ENCODE results near the gene MGST3.
"Not testable (repeated sequence)": the region's sequence is repeated elsewhere in the genome, so short reads cannot be mapped to it uniquely, and the experiment has no call there.

Gene MGST3

DNA sequence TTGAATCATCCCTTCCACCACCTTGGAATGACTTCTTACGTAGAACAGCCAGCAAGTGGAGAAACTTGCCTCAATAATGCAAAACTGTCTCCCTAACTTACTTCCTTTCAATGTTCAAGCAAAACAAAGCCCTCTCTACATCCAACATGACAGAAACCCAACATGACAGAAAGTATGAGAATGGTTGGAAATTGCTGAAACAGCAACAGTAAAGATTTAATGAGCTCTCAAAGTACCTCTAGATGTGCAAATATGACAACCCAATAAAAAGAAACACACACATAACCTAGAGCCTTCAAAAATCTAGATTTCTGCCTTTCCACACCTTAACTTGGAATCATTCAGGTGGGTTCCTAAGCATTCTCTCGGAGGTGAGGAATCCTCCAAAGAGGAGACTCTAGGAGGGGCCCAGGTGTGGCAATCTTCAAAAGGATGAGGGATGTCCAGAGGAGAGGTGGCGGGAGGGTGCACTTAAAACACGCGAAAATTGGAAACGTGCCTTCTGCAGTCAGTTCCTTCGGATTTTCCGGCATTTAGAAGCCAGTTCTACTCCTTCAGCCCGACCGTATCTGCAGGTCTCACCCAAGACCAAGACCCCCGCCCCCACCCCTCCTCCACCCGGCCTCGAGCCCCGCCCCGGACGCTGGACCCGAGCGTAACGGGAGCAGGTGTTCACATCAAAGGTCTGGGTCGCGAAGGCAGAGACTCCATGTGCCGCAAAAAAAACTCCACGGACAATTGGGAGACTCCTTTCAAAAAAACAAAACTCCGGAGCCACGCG lies 996 bp upstream of the MGST3 start:
- DNase-seq, result no peak

DNA sequence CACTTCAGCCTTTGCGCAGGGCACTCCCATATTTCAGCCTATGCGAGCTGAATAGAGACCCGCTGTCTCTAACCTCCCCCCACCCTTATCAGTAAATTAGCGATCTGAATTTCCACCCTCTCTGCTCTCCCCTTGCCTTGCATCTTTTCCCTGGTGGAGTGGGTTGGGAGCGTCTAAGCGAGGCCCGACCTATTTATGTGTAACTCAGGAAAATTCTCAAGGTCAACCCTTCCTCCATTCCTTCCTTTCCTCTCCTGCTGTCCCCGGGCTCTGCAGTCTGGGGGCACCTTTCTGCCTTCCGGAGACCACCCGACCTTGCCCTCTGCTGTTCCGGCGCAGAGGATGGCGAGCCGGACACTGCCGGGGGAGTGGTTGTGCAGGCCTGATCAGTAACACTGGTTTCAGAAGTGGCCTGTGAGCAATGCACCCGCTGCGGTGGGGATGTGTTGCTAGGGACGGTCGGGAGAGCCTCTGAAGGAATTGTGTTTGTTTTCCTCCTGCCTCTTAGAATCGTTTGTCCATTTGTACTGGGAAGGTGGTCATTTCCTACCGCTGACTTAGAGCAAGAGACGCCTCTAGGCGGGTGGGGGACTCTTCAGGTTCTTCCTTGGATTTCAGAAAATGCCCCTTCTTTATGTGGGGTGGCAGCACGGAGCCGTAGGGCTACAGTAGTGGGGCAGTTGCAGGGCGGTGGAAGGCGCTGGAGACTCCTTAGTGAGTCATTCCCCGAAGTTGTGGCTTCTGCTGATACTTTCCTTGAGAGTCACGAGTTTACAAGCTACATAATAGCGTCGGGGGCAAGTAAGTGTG lies 513 bp downstream of the MGST3 start:
- DNase-seq, result peak; percentile 51

DNA sequence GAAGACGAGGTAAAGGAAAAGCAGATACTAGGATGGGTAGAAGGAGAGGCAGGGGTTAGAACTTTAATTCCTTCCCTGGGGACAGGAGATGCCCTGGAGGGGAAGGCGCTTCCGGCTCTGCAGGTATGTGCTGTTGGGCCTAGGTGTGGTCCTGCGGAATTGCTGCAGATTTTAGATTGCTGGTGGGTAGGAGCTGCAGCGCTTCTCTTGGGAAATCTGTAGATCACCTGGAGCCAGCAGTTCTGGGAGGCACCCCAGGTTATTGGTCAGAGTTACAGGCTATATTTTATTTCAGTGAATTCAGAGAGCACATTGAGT lies 1.1 kb downstream of the MGST3 start:
- peak; percentile 22 for DNase-seq

DNA sequence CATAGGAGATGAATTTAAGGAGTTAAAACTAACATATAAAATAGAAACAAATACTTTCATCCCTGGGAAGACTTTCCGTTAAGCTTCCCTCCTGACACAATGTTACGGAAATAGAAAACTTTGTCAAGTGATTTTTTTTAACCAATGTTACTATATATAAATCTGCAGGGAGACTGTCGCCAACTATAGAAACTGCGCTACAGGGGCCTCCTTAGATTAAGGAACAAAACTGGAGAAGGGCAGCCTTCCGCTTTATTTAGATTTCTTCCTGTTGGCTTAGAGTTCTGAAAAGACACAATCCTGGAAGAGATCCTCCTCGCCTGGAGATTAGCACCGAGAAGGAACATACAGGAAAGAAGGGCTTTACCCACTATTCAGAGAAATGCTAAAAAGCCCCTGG lies 1.5 kb downstream of the MGST3 start:
- DNase-seq, result peak; percentile 26

DNA sequence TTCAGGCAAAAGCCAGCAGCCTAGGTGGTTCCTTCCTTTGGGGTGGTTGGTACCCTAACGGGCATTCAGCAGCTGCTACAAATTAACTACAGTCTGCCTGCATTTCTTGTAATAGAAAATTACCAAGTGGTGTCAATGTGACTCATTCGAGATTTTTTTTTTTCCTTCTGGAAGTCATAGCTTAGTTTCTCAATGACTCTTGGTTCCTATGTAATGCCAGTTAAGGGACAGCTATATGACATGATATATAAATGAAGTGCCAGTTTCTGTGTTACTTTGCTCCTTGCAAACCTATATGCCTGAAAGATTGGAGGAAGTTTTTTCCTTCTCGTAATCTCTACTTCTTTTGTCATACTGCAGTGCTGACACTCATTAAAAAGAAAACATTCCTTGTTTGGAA lies 2.6 kb downstream of the MGST3 start:
- no peak for DNase-seq

DNA sequence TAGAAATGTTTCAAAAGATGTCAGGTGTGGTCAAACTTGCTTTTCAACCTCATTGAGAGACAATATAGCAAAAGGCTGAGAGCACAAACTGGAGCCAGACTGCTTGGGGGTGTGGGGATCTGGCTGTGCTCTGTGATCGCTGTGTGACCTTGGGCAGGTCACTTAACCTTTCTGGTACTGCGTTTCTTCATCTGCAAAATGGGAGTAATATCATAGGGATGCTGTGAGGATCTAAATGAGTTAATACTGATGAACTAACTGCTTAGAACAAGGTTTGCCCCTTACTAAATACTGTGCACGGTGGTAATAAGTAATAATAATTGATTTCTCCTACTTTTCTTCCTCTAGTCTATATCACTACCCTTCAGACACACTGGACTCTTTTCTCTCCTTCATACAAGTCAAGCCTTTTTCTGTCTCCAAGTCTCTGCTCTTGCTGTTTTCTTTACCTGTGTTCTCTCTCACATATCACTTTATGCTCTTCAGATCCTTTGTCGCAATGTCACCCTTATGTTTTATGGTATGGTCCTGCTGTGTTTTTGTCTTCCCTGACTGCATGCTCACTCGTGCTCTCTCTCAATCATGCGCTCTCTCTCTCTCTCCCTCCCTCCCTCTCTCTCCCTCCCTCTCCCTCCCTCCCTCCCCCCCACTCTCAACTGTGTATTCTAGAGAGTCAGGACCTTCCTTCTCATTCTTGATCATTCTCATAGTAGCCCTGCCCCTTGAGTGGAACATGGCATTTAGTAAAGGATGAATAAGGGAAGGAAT lies 3.3 kb downstream of the MGST3 start:
- no peak for DNase-seq

DNA sequence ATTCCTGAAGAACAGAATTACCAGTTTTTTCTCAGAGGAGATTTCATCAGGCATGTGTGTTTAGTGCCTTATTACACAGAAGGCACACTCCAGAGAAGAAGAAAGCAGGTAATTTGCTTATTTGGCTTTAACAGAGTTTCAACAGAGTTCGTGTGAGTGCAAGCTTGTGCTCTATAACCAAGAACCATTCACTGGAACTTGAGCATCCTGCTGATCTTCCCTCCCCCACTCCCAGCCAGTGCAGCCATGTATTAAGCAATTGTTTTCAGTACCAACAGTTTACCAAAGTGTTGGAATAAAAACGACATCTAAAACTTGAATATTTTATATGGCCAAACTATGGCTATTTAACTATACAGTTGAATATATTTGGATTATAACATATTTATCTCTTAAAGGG lies 4.3 kb downstream of the MGST3 start:
- no peak for DNase-seq

DNA sequence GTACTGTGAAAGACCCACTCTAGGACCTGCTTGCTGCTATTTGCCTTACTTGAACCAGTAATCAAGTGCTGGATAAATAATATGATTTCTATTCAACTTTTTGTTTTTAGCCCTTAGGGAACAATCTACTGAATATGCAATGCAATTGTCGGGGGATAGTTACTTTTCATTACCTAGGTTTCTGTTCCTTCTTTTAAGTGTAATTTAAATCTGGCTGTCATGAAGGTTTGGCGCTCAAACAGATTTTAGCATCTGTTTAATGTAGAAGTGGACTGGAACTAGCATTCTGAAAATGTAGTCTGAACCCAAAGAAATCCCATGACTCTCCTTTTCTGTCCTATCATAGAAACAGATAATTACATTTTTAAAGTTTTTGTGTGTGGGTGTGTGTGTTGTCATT lies 4.8 kb downstream of the MGST3 start:
- DNase-seq, result no peak

DNA sequence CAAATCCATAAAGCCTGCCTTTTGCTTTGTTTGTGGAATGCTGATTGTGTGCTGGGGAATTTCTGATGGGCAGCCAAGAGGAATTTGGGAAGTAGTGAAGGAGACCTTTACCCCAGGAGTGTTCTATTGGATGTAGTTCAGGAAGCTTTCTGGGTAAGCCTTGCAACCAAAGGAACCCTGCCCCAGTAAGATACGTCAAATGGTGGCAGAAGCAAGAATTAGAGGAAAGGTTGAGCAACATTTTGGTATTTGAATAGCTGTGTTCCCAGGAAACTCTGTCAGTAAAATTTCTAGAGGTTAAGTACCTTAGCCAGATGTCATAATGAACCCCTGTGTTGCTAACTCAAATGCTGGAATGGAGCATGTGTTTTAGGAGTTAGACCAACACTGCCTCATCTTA lies 6.4 kb downstream of the MGST3 start:
- DNase-seq, result no peak

DNA sequence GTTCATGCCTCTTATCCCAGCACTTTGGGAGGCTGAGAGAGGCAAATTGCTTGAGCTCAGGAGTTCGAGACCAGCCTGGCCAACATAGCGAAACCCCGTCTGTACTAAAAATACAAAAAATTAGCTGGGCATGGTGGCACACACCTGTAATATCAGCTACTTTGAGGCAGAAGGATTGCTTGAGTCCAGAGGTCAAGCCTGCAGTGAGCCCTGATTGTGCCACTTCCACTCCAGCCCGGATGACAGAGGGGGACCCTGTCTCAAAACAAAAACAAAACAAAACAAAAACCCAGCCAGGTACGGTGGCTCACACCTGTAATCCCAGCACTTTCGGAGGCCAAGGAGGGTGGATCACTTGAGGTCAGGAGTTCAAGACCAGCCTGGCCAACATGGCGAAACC lies 7.2 kb downstream of the MGST3 start:
- DNase-seq, result not testable (repeated sequence)

DNA sequence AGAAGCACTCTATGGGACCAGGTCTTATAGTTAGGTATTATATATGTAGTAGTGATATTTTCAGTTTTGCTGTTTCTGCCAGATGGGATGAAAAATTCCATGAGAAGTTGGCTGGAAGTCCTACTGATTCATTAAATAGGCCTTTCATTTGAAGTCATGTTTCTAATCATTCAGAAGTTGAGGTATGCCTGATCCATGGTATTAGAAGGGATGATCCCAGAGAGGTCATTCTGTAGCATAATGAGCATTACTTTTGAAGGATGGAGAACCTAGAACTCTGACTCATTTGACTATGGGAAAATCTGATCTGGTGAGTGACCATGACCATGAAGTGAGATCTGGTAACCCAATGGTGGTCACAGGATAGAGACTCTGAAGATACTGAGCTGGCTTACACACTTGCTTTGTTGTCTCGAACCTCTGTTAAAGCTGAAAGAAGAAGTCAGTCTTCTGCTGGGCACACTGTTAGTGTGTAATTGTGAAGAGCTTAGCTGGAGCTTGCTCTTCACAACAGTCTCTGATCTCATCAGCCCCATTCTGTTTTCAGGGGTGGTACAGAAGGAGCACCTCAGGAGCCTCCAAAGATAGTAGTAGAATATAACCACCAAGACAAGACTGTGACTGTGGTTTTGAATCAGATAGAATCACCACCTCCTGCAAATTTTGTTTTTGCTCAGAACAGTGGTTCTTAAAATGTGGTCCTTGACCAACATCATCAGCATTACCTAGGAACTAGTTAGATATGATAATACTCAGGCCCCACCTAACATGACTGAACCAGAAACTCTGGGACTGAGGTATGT lies 9.0 kb downstream of the MGST3 start:
- DNase-seq, result no peak

DNA sequence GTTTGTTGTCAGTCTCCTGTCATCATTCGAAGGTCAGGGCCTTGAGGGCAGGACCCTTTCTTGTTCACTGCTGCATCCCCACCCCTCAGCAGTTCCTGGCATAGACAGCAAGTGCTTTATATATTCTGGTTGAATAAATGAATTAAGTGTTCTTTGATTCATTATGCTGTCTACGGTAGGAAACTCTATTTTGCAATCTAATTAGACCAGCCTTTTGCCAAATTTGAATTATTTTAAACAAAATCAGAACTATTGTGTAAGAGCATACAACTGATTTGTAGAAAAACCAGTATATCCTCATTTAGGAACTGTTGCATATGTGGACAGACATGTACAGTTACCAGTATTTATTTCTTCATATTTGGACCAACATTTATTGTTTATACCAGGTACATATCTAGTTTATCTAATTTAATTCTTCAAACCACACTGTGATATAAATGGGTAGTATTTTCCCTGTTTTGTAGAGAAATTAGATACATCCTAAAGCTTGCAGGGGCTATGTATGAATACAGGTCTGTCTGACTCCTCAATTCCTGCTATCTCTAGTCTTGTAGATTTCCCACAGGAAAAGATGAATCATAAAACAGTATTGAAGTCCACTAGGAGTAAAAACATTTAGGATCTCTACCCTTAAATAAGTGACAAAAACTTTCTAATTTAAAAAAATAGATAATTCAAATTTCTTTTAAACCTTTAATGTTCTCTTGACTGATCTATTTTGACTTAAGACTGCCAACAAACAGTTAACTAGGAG lies 10.4 kb downstream of the MGST3 start:
- DNase-seq, result no peak

DNA sequence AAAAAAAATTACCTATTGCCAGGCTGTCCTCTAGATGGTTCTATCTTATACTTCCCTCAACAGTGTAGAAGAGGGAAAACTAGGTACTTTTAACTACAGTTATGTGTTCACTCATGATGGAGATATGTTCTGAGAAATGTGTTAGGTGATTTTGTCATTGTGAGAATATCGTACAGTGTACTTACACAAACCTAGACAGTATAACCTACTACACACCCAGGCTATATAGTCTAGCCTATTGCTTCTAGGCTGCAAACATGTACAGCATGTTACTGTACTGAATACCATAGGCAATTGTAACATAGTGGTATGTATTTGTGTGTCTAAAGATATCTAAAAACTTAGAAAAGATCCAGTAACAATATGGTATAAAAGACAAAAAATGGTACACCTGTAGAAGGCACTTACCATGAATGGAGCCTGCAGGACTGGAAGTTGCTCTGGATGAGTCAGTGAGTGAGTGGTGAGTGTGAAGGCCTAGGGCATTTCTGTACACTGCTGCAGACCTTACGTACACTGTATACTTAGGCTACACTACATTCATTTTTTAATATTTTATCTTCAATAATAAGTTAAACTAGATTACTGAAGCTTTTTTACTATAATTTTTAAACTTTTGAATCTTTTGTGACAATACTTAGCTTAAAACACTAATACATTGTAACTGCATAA lies 13.2 kb downstream of the MGST3 start:
- DNase-seq, result no peak

DNA sequence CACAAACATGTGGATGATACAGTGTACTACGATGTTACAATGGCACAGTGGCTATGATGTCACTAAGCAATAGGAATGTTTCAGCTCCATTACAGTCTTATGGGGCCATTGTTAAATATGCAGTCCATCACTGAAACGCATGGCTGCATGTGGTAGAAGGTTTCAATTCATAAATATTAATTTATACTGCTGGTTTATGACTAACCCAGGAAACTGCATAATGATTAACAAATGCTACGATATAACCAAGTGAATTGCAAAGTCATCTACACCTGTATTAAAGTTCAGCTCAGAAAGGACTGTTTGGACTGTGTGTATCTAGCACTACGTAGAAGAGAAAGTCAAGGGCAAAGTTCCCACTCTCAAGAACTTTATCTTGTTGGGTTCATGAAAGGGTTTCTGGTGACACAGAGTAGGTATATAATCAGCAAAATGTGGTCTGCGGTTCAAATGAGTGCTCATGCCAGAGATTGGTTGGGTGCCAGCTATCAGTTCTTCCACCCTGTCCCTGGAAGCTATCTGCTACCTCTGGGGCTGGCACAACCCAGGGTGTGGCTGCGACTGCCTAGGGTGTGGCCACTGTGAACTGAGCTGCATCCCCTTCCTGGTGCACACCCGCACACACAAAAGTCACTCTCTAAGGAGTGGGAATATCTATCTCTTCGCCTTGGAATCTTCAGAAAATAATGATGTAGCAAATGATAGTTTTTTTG lies 14.8 kb downstream of the MGST3 start:
- DNase-seq, result no peak

DNA sequence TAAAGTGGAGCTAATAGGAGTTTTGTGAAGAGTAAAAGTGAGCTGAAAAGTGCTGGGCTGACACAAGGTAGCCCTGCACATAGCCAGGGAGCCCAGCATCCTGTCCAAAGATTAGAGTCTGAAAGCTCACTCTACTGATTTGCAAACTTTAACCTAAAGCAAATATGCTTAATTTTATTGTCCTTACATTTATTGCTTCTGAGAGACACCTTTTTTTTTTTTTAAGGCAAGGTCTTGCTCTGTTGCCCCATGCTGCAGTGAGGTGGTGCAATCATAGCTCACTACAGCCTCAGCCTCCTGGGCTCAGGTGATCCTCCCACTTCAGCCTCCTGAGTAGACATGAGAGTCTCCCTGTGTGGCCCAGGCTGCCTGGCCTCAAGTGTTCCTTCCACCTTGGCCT lies 16.5 kb downstream of the MGST3 start:
- DNase-seq, result no peak

DNA sequence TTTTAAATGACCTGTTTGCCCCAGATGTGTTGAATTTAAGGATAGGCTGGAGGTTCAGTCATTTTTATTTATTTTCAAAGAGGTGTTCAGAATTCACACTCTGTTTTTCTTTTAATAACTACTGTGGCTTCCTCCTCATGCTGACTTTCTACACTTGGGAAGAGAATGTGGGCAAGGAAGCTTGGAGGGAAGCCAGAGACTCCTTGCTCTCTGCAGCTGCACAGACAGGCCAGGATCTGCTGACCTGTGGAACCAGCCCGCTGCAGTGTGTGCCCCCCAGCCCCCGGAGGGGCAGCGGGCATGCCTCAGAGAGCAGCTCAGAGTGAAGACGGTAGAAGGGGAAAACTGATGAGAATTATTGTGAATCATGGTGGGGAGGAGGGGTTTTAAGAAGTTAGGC lies 16.9 kb downstream of the MGST3 start:
- no peak for DNase-seq

DNA sequence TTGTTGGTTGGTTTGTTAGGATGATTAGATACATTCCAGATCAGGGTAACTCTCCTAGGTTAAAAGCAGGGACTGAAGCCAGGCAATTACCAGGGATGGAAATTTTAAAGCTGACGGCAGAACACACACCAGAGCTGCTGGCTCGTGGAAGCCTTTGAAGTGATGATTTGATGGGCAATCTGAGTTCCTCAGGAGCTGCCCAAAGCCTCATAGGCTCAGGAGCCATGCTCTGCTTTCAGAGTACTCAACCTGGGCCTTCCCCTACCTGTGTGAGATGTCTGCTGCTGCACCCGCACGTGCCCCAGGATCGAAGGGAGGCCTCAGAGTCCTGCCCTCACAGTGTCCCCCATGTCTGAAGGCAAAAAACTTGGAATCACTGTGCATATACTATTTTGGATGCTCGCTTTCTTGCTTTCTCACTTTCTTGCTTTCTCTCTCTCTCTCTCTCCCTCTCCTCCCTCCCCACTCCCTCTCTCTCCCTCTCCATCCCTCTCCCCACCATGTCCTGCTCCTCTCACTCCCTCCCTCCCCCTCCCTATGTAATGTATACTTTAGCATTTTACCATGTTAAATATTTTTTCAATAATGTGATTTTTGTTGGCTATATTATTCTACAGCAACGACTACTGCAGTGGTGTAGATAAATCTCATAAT lies 18.0 kb downstream of the MGST3 start:
- DNase-seq, result no peak

DNA sequence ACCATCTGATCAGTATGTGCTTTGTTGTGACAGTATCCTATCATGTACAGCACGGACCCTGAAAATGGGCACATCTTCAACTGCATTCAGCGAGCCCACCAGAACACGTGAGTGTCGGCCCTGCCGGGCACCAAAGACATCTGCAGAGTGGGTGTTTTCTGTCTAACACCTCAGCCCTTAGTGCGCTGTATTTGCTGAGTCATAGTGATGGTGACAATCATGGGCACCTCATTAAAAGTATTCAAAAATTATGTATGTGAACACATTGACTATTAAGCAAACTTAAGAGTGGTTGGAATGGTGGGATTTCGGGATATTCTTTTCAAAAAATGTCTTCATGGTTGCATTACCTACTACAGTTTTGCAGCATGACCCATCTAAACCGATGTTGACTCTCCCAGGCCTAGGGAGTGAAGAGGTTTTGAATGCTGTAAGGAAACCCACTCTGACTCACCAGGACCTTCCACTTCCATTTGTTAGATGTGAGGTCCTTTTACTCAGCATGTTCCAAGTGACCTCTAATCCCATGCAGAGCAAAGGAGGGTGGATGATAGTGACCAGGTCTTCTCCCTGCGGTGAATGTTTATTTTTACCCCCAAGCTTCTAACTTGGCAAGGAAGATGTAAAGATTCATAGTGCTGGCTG lies 20.1 kb downstream of the MGST3 start:
- DNase-seq, result no peak

DNA sequence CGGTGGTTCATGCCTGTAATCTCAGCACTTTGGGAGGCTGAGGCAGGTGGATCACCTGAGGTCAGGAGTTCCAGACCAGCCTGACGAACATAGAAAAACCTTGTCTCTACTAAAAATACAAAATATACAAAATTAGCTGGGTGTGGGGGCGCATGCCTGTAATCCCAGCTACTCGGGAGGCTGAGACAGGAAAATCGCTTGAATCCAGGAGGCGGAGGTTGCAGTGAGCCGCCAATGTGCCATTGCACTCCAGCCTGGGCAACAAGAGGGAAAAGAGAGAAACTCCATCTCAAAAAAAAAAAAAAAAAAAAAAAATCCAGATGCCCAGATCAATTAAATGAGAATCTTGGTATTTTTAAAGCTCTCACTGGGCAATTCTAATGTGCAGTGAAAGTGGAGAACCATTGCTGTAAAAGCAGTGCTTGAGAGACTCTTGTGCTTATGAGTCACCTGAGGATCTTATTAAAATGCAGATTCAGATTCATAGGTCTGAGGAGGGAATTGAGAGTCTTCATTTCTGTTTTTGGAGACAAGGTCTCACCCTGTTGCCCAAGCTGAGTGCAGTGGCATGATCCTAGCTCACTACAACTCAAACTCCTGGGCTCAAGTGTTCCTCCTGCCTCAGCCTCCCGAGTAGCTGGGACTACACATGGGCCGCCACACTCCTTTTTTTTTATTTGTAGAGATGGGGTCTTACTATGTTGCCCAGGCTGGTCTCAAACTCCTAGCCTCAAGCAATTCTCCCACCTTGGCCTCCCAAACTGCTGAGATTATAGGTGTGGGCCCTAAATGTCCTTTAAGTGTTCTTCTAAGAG lies 27.9 kb downstream of the MGST3 start:
- DNase-seq, result not testable (repeated sequence)
